ENCODE data around the gene CD74.

DNA sequence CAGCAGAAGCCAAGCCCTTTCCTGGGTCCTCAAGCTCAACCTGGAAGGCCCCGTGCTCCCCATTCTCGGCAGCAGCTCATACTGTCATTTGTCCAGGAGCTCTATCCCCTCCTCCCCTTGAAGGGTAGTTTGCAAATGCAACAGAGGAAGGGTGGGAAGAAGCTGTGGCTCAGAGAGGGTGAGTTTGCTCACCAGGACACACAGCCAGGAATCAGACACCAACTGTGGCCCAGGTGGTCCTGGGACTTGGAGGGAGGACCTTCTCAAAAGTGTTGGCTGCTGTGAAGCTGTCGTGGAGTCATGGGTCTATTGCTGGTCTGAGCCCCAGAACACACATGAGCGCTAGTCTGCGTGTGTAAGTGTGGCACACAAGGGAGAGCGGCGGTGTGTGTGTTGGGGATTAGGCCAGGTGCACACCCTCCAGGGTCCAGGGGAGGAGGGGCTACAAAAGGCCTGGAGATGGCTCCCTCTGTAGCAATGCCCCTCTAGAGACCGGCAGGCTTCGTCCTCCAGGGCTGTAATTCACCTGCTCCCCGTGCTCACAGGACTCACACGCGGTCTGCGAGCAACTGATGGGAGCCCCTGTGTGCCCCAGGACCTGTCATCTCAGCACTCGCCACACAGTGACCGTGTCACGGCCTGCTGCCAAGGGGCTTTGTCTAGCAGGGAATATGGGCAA is 45.0 kb upstream of the CD74 start:
- TF ChIP-seq, protein P1, sequence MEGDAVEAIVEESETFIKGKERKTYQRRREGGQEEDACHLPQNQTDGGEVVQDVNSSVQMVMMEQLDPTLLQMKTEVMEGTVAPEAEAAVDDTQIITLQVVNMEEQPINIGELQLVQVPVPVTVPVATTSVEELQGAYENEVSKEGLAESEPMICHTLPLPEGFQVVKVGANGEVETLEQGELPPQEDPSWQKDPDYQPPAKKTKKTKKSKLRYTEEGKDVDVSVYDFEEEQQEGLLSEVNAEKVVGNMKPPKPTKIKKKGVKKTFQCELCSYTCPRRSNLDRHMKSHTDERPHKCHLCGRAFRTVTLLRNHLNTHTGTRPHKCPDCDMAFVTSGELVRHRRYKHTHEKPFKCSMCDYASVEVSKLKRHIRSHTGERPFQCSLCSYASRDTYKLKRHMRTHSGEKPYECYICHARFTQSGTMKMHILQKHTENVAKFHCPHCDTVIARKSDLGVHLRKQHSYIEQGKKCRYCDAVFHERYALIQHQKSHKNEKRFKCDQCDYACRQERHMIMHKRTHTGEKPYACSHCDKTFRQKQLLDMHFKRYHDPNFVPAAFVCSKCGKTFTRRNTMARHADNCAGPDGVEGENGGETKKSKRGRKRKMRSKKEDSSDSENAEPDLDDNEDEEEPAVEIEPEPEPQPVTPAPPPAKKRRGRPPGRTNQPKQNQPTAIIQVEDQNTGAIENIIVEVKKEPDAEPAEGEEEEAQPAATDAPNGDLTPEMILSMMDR (IDR thresholded peaks at IDR 0.05): no peak
- TF ChIP-seq JUNB (IDR thresholded peaks at IDR 0.05): no peak
- TF ChIP-seq EHMT2 (IDR thresholded peaks at IDR 0.05; ENCODE audit: low read depth): no peak
- no peak for TF ChIP-seq MYC (IDR thresholded peaks at IDR 0.05; ENCODE audit: borderline replicate concordance, low read length)
- TF ChIP-seq, protein P2, sequence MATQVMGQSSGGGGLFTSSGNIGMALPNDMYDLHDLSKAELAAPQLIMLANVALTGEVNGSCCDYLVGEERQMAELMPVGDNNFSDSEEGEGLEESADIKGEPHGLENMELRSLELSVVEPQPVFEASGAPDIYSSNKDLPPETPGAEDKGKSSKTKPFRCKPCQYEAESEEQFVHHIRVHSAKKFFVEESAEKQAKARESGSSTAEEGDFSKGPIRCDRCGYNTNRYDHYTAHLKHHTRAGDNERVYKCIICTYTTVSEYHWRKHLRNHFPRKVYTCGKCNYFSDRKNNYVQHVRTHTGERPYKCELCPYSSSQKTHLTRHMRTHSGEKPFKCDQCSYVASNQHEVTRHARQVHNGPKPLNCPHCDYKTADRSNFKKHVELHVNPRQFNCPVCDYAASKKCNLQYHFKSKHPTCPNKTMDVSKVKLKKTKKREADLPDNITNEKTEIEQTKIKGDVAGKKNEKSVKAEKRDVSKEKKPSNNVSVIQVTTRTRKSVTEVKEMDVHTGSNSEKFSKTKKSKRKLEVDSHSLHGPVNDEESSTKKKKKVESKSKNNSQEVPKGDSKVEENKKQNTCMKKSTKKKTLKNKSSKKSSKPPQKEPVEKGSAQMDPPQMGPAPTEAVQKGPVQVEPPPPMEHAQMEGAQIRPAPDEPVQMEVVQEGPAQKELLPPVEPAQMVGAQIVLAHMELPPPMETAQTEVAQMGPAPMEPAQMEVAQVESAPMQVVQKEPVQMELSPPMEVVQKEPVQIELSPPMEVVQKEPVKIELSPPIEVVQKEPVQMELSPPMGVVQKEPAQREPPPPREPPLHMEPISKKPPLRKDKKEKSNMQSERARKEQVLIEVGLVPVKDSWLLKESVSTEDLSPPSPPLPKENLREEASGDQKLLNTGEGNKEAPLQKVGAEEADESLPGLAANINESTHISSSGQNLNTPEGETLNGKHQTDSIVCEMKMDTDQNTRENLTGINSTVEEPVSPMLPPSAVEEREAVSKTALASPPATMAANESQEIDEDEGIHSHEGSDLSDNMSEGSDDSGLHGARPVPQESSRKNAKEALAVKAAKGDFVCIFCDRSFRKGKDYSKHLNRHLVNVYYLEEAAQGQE (IDR thresholded peaks at IDR 0.05): no peak
- TF ChIP-seq EP300 (IDR thresholded peaks at IDR 0.05): no peak
- no peak for TF ChIP-seq RNF2 (IDR thresholded peaks at IDR 0.05; ENCODE audit: borderline replicate concordance, low read depth)

Measured in A549 (cell line).